Stomach (tissue), 4 donors: ENCODE measurements around the gene EGR2.

Source experiments
- POLR2A ChIP-seq, 4 donors: fragments of 450-650 bp; IDR thresholded peaks; one replicate each; pipeline ENCODE4 v1.6.1; 2016; ENCODE audit warnings: antibody characterized with exemption in 4 of 4, control low read depth in 2 of 4, mild to moderate bottlenecking in 1 of 4, moderate library complexity in 1 of 4
- POLR2AphosphoS5 ChIP-seq, 3 donors: sonication (generic); formaldehyde crosslinking; IDR thresholded peaks; one replicate each; pipeline ENCODE4 v1.6.1; 2016; ENCODE audit warnings: antibody characterized with exemption in 3 of 3
- TF ChIP-seq, protein P1 (sequence below), 7 experiments: fragments of 450-650 bp in 4 of 7; fragments of 200-600 bp in 3 of 7; sonication (generic) in 3 of 7; IDR thresholded peaks; one replicate each; pipeline ENCODE4 v1.5.1; 2016 to 2019; ENCODE audit warnings: antibody characterized with exemption in 7 of 7, control low read depth in 2 of 7, mild to moderate bottlenecking in 1 of 7

DNA sequence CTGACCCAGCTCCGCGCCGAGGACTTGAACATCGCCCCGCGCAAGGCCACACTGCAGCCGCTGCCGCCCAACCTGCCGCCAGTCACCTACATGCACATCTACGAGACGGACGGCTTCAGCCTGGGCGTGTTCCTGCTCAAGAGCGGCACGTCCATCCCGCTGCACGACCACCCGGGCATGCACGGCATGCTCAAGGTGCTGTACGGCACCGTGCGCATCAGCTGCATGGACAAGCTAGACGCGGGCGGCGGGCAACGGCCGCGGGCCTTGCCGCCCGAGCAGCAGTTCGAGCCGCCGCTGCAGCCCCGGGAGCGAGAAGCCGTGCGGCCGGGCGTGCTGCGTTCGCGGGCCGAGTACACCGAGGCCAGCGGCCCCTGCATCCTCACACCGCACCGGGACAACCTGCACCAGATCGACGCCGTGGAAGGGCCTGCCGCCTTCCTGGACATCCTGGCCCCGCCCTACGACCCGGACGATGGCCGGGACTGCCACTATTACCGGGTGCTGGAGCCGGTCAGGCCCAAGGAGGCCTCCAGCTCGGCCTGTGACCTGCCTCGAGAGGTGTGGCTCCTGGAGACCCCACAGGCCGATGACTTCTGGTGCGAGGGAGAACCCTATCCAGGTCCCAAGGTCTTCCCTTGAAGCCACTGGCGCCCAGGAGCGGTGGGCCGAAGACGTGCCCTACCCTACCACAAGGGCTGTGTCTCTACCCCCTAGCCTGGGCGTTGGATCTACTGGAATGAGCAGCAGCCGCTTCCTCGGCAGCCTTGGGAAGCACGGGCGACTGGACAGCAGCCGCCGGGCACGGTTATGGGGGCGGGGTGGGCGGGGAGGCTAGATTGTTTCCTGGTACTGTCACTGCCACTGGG is 10.7 kb downstream of the EGR2 start:
- TF ChIP-seq, protein P1, sequence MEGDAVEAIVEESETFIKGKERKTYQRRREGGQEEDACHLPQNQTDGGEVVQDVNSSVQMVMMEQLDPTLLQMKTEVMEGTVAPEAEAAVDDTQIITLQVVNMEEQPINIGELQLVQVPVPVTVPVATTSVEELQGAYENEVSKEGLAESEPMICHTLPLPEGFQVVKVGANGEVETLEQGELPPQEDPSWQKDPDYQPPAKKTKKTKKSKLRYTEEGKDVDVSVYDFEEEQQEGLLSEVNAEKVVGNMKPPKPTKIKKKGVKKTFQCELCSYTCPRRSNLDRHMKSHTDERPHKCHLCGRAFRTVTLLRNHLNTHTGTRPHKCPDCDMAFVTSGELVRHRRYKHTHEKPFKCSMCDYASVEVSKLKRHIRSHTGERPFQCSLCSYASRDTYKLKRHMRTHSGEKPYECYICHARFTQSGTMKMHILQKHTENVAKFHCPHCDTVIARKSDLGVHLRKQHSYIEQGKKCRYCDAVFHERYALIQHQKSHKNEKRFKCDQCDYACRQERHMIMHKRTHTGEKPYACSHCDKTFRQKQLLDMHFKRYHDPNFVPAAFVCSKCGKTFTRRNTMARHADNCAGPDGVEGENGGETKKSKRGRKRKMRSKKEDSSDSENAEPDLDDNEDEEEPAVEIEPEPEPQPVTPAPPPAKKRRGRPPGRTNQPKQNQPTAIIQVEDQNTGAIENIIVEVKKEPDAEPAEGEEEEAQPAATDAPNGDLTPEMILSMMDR (IDR thresholded peaks at IDR 0.05): no peak
- TF ChIP-seq POLR2AphosphoS5 (IDR thresholded peaks at IDR 0.05) (no peak), POLR2A (IDR thresholded peaks at IDR 0.05) (no peak)
